ENCODE measurements around the gene VCP.

The VCP gene

GRCh38 chr9:35014517-35014916 lies 57.9 kb downstream of the VCP start:
- H3K4me3 ChIP-seq (ENCODE audit: insufficient read depth, low read length, poor library complexity, severe bottlenecking) = no peak overlapping the region
- H4K20me1 ChIP-seq (ENCODE audit: low read depth, low read length) = no peaks in the 10 kb centered on the region
- H3K4me2 ChIP-seq (ENCODE audit: low read depth, low read length, poor library complexity, severe bottlenecking) = no peak overlapping the region
- no peaks in the 10 kb centered on the region for H3K27me3 ChIP-seq (ENCODE audit: low read length)
- H3K9me2 ChIP-seq (replicated peaks; ENCODE audit: insufficient read depth, low read length) = no peaks in the 10 kb centered on the region
- H3K27ac ChIP-seq (ENCODE audit: low read depth, low read length) = no peak overlapping the region
- peaks cover 19% of the 10 kb centered on the region; the same call in 1 of the 2 replicates for H3K9me3 ChIP-seq (ENCODE audit: insufficient read depth, low read length)
- H3K79me2 ChIP-seq (ENCODE audit: insufficient read depth, low read length) = no peaks in the 10 kb centered on the region
- TF ChIP-seq CTCF (IDR thresholded peaks at IDR 0.05; ENCODE audit: insufficient read depth, low read length, poor library complexity, severe bottlenecking) (no peak), EZH2phosphoT487 (conservative IDR thresholded peaks at IDR 0.05; ENCODE audit: low read length) (no peak)
- no peak overlapping the region for H3K9ac ChIP-seq (ENCODE audit: low read length)
- no peaks in the 10 kb centered on the region for H3F3A ChIP-seq (ENCODE audit: insufficient read depth)
- H2AFZ ChIP-seq (ENCODE audit: low read depth, low read length, severe bottlenecking) = no peak overlapping the region
- H3K36me3 ChIP-seq (ENCODE audit: low read length) = peaks cover 14% of the 10 kb centered on the region; the same call in 1 of the 2 replicates

- no peak overlapping the region for H3K9ac ChIP-seq (ENCODE audit: low read length)
- H3K4me3 ChIP-seq (ENCODE audit: insufficient read depth, low read length, poor library complexity, severe bottlenecking) = no peak overlapping the region
- H3K27me3 ChIP-seq (ENCODE audit: low read length) = no peaks in the 10 kb centered on the region
- peaks cover 11% of the 10 kb centered on the region; the same call in 1 of the 2 replicates for H3K9me3 ChIP-seq (ENCODE audit: insufficient read depth, low read length)
- no peak overlapping the region for H2AFZ ChIP-seq (ENCODE audit: low read depth, low read length, severe bottlenecking)
- no peaks in the 10 kb centered on the region for H4K20me1 ChIP-seq (ENCODE audit: low read depth, low read length)
- H3K36me3 ChIP-seq (ENCODE audit: low read length) = 0 out of 2 replicates have a peak, but pooled peaks cover 6% of the 10 kb centered on the region
- H3F3A ChIP-seq (ENCODE audit: insufficient read depth) = no peaks in the 10 kb centered on the region
- no peaks in the 10 kb centered on the region for H3K9me2 ChIP-seq (replicated peaks; ENCODE audit: insufficient read depth, low read length)
- no peak overlapping the region for H3K27ac ChIP-seq (ENCODE audit: low read depth, low read length)
- no peaks in the 10 kb centered on the region for H3K79me2 ChIP-seq (ENCODE audit: insufficient read depth, low read length)
- no peak overlapping the region for H3K4me2 ChIP-seq (ENCODE audit: low read depth, low read length, poor library complexity, severe bottlenecking)
- TF ChIP-seq EZH2phosphoT487 (conservative IDR thresholded peaks at IDR 0.05; ENCODE audit: low read length) (no peak), CTCF (IDR thresholded peaks at IDR 0.05; ENCODE audit: insufficient read depth, low read length, poor library complexity, severe bottlenecking) (no peak)
These were observed 62.0 kb downstream of the VCP start for GRCh38 chr9:35010351-35010958.
